Measurements from ENCODE around the gene RARA. TPM values are rescaled to one million over a fixed set of nuclear protein-coding genes. Genes with fewer than 3 reads are reported as not detected.

The RARA gene
- total and polyA plus RNA-seq, 2 of the 4 experiments (the other 2 are of a cell fraction) = 9.0 to 12.7 TPM

DNA sequence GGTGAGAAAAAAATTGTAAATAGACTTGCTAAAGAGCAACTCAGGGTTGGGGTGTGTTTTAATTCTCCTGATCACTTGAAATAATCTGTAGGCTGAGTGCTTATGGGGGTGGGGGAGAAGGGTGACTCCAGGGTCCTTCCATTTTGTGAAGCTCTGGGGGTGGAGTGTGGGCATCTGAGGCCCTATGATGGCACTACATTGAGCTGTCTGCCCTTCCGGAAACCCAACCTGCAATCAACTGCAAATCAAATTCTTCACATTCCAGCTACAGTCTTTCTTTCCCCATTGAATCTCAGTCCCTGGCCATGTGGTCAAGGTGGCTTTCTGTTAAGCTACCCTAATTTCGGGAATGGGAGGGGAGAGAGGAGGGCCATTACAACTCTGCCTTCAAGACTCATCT lies 27.3 kb upstream of the RARA start:
- CTCF ChIA-PET = interaction anchor here (0.7 kb wide), 1 partner anchor 217 kb away, joined by 3 read pairs; no protein-coding TSS in a partner anchor
- in situ Hi-C loops (cut with MboI; ENCODE audit: low sequenced_read_pairs) (loop anchor here (10.0 kb wide), 1 partner anchor 257 kb away; no protein-coding TSS in a partner anchor), intact Hi-C loops (cut with micrococcal nuclease) (no loop called here)

More for the DNA sequence above, 27.3 kb upstream of the RARA start:
- H3K4ac ChIP-seq (ENCODE audit: low read depth, low read length) = no peak overlapping the region
- no peak overlapping the region for H3K56ac ChIP-seq (ENCODE audit: extremely low read depth, insufficient read depth, low read length)
- peaks cover 7% of the 10 kb centered on the region; the same call in 1 of the 2 replicates for H4K20me1 ChIP-seq (ENCODE audit: insufficient read depth, low read length)
- no peak overlapping the region for H4K8ac ChIP-seq (ENCODE audit: low read depth in 2 of 2, low read length in 2 of 2)
- H3K18ac ChIP-seq (ENCODE audit: low read depth, low read length) = no peak overlapping the region
- no peak for ATAC-seq (ENCODE audit: low read depth)
- H3K14ac ChIP-seq (replicated peaks; ENCODE audit: low read depth, low read length) = no peak overlapping the region
- dilution Hi-C loops (cut with HindIII; ENCODE audit: low sequenced_read_pairs, unreplicated experiment) = no loop called here
- no peak overlapping the region for H2BK5ac ChIP-seq (ENCODE audit: low read depth, low read length, poor library complexity, severe bottlenecking)
- H2AK5ac ChIP-seq (ENCODE audit: low read depth, low read length) = no peak overlapping the region
- H3K79me1 ChIP-seq (ENCODE audit: low read depth in 1 of 2, low read length in 2 of 2) = peaks cover 5 to 8% of the 10 kb centered on the region in 2 experiments; a peak in 3 of 4 replicates
- peaks cover 35% of the 10 kb centered on the region for H3K36me3 ChIP-seq (ENCODE audit: control insufficient read depth, insufficient read depth, low read length)
- no peak overlapping the region for H4K91ac ChIP-seq (ENCODE audit: insufficient read depth, low read depth, low read length)
- H3K9me3 ChIP-seq (ENCODE audit: control insufficient read depth, insufficient read depth, low read length) = no peaks in the 10 kb centered on the region
- no peak for TF ChIP-seq MAFK (IDR thresholded peaks at IDR 0.05; ENCODE audit: low read depth, low read length)
- TF ChIP-seq RFX5 (IDR thresholded peaks at IDR 0.05; ENCODE audit: low read depth, low read length) = no peak
- TF ChIP-seq MAZ (IDR thresholded peaks at IDR 0.05; ENCODE audit: borderline replicate concordance, low read depth, low read length) = no peak
- TF ChIP-seq RCOR1 (IDR thresholded peaks at IDR 0.05; ENCODE audit: insufficient replicate concordance, low read length) = no peak
- TF ChIP-seq, protein P1, sequence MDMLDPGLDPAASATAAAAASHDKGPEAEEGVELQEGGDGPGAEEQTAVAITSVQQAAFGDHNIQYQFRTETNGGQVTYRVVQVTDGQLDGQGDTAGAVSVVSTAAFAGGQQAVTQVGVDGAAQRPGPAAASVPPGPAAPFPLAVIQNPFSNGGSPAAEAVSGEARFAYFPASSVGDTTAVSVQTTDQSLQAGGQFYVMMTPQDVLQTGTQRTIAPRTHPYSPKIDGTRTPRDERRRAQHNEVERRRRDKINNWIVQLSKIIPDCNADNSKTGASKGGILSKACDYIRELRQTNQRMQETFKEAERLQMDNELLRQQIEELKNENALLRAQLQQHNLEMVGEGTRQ (IDR thresholded peaks at IDR 0.05; ENCODE audit: low read depth, low read length) = no peak
- TF ChIP-seq BHLHE40 (IDR thresholded peaks at IDR 0.05; ENCODE audit: low read depth, low read length) = no peak
- no peak for TF ChIP-seq CEBPB (IDR thresholded peaks at IDR 0.05; ENCODE audit: low read depth, low read length)
- no peak for TF ChIP-seq FOS (IDR thresholded peaks at IDR 0.05; ENCODE audit: low read depth, low read length)
- no peak for TF ChIP-seq CHD1 (IDR thresholded peaks at IDR 0.05; ENCODE audit: low read depth, low read length)
- TF ChIP-seq RAD21 (IDR thresholded peaks at IDR 0.05; ENCODE audit: low read length) = no peak
- no peak for TF ChIP-seq POLR2A (IDR thresholded peaks at IDR 0.05; ENCODE audit: low read depth, low read length)
- no peak for TF ChIP-seq CTCF (conservative IDR thresholded peaks at IDR 0.05; ENCODE audit: low read depth, low read length)
- BruUV-seq (replicated peaks) = no TSS peak
- no peak overlapping the region for H2BK20ac ChIP-seq (ENCODE audit: low read depth, low read length)
- H3K4me1 ChIP-seq (ENCODE audit: control insufficient read depth, insufficient read depth, low read length) = peaks cover 7% of the 10 kb centered on the region
- no peak overlapping the region for H2AFZ ChIP-seq (replicated peaks; ENCODE audit: low read length, poor library complexity)
- H3K4me3 ChIP-seq (ENCODE audit: insufficient read depth, low read depth, low read length) = no peak overlapping the region
- H2BK120ac ChIP-seq (ENCODE audit: low read depth, low read length) = no peak overlapping the region
- no peak overlapping the region for H2BK15ac ChIP-seq (ENCODE audit: low read depth, low read length)
- H3K9ac ChIP-seq (ENCODE audit: low read depth, low read length) = no peak overlapping the region
- no peak overlapping the region for H4K5ac ChIP-seq (ENCODE audit: low read depth, low read length)
- no peaks in the 10 kb centered on the region for H3K27me3 ChIP-seq (ENCODE audit: control insufficient read depth, insufficient read depth, low read length)
- no peak overlapping the region for H2AK9ac ChIP-seq (replicated peaks; ENCODE audit: low read depth, low read length, poor library complexity)
- peaks cover 11% of the 10 kb centered on the region for H3K9me1 ChIP-seq (ENCODE audit: insufficient read depth, low read length)
- H3K23ac ChIP-seq (ENCODE audit: low read depth, low read length) = no peak overlapping the region
- WGBS, 2 experiments (ENCODE audit: extremely low coverage in 2 of 2, insufficient read length in 1 of 2) = no CpG with 5 or more reads among the region's 2 CpGs
- no peak for DNase-seq
- no peak overlapping the region for H3K27ac ChIP-seq (ENCODE audit: insufficient read depth, low read length)
- POLR2A ChIA-PET (ENCODE audit: unreplicated experiment) = no interaction called here
- H3K4me2 ChIP-seq (ENCODE audit: low read depth, low read length) = no peak overlapping the region

Data from IMR-90 (cell line).